Measurements from ENCODE around the gene ANXA6.

The ANXA6 gene

GRCh38 chr5:151151263-151151660 lies 6.3 kb downstream of the ANXA6 start:
- DNase-seq, result no peak

GRCh38 chr5:151150471-151151262 lies 6.9 kb downstream of the ANXA6 start:
- peak; percentile 51 to 63 for DNase-seq

GRCh38 chr5:151148583-151148982 lies 9.0 kb downstream of the ANXA6 start:
- no peak for DNase-seq

- no peak for DNase-seq
These were observed 10.5 kb downstream of the ANXA6 start for GRCh38 chr5:151147033-151147432.

- no peak for DNase-seq
These were observed 11.5 kb downstream of the ANXA6 start for GRCh38 chr5:151146061-151146460.

GRCh38 chr5:151144922-151145321 lies 12.7 kb downstream of the ANXA6 start:
- no peak for DNase-seq

- no peak for DNase-seq
These were observed 13.3 kb downstream of the ANXA6 start for GRCh38 chr5:151144275-151144674.

GRCh38 chr5:151143645-151144044 lies 13.9 kb downstream of the ANXA6 start:
- no peak for DNase-seq

GRCh38 chr5:151142933-151143332 lies 14.6 kb downstream of the ANXA6 start:
- DNase-seq, result no peak

GRCh38 chr5:151141535-151141934 lies 16.0 kb downstream of the ANXA6 start:
- DNase-seq, result peak; percentile 60

- DNase-seq, result no peak
These were observed 16.7 kb downstream of the ANXA6 start for GRCh38 chr5:151140686-151141459.

- no peak for DNase-seq
These were observed 17.9 kb downstream of the ANXA6 start for GRCh38 chr5:151139646-151140045.

- no peak for DNase-seq
These were observed 18.6 kb downstream of the ANXA6 start for GRCh38 chr5:151139015-151139414.

GRCh38 chr5:151138114-151138513 lies 19.5 kb downstream of the ANXA6 start:
- DNase-seq, result no peak

GRCh38 chr5:151137067-151137825 lies 20.3 kb downstream of the ANXA6 start:
- no peak for DNase-seq

GRCh38 chr5:151134228-151134627 lies 23.4 kb downstream of the ANXA6 start:
- DNase-seq, result no peak

GRCh38 chr5:151132963-151133362 lies 24.6 kb downstream of the ANXA6 start:
- DNase-seq, result no peak

GRCh38 chr5:151130922-151131891 lies 26.4 kb downstream of the ANXA6 start:
- no peak for DNase-seq

- DNase-seq, result no peak
These were observed 27.2 kb downstream of the ANXA6 start for GRCh38 chr5:151130235-151130921.

GRCh38 chr5:151128817-151129216 lies 28.8 kb downstream of the ANXA6 start:
- DNase-seq, result no peak

GRCh38 chr5:151127926-151128325 lies 29.7 kb downstream of the ANXA6 start:
- DNase-seq, result no peak

Measured in activated CD4-positive, alpha-beta T cell treated with anti-CD3 and anti-CD28 coated beads for 4 hours (primary cell).